ENCODE measurements around the gene CUX1. TPM values are rescaled to one million over a fixed set of nuclear protein-coding genes. Genes with fewer than 3 reads are reported as not detected.

The CUX1 gene
- total RNA-seq, 8 experiments from 2014 or later, result 9.2 to 52.7 (median 24.2) TPM

GRCh38 chr7:101933028-101933427, 115.6 kb downstream of the CUX1 start:
- no peak for ATAC-seq (replicated peaks in 6 of 8)

GRCh38 chr7:101933688-101934121, 116.3 kb downstream of the CUX1 start:
- no peak for ATAC-seq (replicated peaks in 6 of 8)
- in situ Hi-C loops (cut with MboI; ENCODE audit: low pct_unique_long_range_greater_than_20kb in 2 of 9, low sequenced_read_pairs in 9 of 9, unreplicated experiment in 9 of 9), result no loop called here
- Histone ChIP-seq H3K27ac (no peak overlapping the region), H3K4me1 (replicated peaks in 1 of 2) (peaks cover 32 to 63% of the 10 kb centered on the region in 2 donors), H3K4me3 (no peak overlapping the region)
- WGBS, 10 experiments, result 92 to 100% (median 98%) methylated on average over 3 to 5 of the region's 5 CpGs

More at GRCh38 chr7:101933028-101933427, 115.6 kb downstream of the CUX1 start:
- Histone ChIP-seq H3K4me3 (no peak overlapping the region), H3K4me1 (replicated peaks in 1 of 2) (peaks cover 32 to 63% of the 10 kb centered on the region in 2 donors), H3K27ac (no peak overlapping the region)
- in situ Hi-C loops (cut with MboI; ENCODE audit: low pct_unique_long_range_greater_than_20kb in 2 of 9, low sequenced_read_pairs in 9 of 9, unreplicated experiment in 9 of 9), result no loop called here
- 31 to 95% (median 65%) methylated on average over 1 to 4 of the region's 4 CpGs for WGBS, 10 experiments

GRCh38 chr7:101934618-101935017, 117.2 kb downstream of the CUX1 start:
- ATAC-seq (replicated peaks in 6 of 8), result no peak
- WGBS, 10 experiments, result 60 to 100% (median 89%) methylated on average over 1 to 7 of the region's 11 CpGs; no CpG with 5 or more reads in 2 of the 10 experiments
- in situ Hi-C loops (cut with MboI; ENCODE audit: low pct_unique_long_range_greater_than_20kb in 2 of 9, low sequenced_read_pairs in 9 of 9, unreplicated experiment in 9 of 9), result no loop called here
- Histone ChIP-seq H3K27ac (no peak overlapping the region), H3K4me1 (replicated peaks in 1 of 2) (peaks cover 32 to 57% of the 10 kb centered on the region in 2 donors), H3K4me3 (no peak overlapping the region)

GRCh38 chr7:101935521-101936141, 118.2 kb downstream of the CUX1 start:
- peaks cover 33 to 54% of the 10 kb centered on the region in 2 donors for H3K4me1 ChIP-seq (replicated peaks in 1 of 2)
- H3K27ac ChIP-seq, result no peak overlapping the region
- no peak for ATAC-seq (replicated peaks in 6 of 8)
- in situ Hi-C loops (cut with MboI; ENCODE audit: low pct_unique_long_range_greater_than_20kb in 2 of 9, low sequenced_read_pairs in 9 of 9, unreplicated experiment in 9 of 9), result no loop called here
- H3K4me3 ChIP-seq, result no peak overlapping the region
- 80 to 94% (median 86%) methylated on average over 1 to 7 of the region's 14 CpGs; no CpG with 5 or more reads in 5 of the 10 experiments for WGBS, 10 experiments

- in situ Hi-C loops (cut with MboI; ENCODE audit: low pct_unique_long_range_greater_than_20kb in 2 of 9, low sequenced_read_pairs in 9 of 9, unreplicated experiment in 9 of 9), result no loop called here
- ATAC-seq (replicated peaks in 6 of 8), result peak in 1 of 8 experiments; percentile 10
- whole genome bisulfite sequencing, 10 experiments, result 0 to 69% (median 43%) methylated on average over 1 to 10 of the region's 13 CpGs; no CpG with 5 or more reads in 6 of the 10 experiments
- Histone ChIP-seq H3K4me1 (replicated peaks in 1 of 2) (peaks cover 39 to 57% of the 10 kb centered on the region in 2 donors), H3K4me3 (no peak overlapping the region), H3K27ac (no peak overlapping the region)
Observed at GRCh38 chr7:101936223-101936610, 118.8 kb downstream of the CUX1 start.

- in situ Hi-C loops (cut with MboI; ENCODE audit: low pct_unique_long_range_greater_than_20kb in 2 of 9, low sequenced_read_pairs in 9 of 9, unreplicated experiment in 9 of 9), result no loop called here
- H3K4me1 ChIP-seq (replicated peaks in 1 of 2), result peaks cover 40 to 57% of the 10 kb centered on the region in 2 donors
- peak; percentile 14 to 86 (median 34) for ATAC-seq (replicated peaks in 6 of 8)
- peak overlapping the region in 1 of 2 donors; percentile 12 for H3K27ac ChIP-seq
- no peak overlapping the region for H3K4me3 ChIP-seq
- whole genome bisulfite sequencing, 10 experiments, result 20 to 47% methylated on average over 3 to 4 of the region's 19 CpGs; no CpG with 5 or more reads in 8 of the 10 experiments
Observed at GRCh38 chr7:101936611-101937231, 119.3 kb downstream of the CUX1 start.

- H3K4me1 ChIP-seq (replicated peaks in 1 of 2), result peaks cover 39 to 49% of the 10 kb centered on the region in 2 donors
- no peak overlapping the region for H3K27ac ChIP-seq
- 57 to 100% (median 88%) methylated on average over 1 to 8 of the region's 11 CpGs; no CpG with 5 or more reads in 3 of the 10 experiments for WGBS, 10 experiments
- in situ Hi-C loops (cut with MboI; ENCODE audit: low pct_unique_long_range_greater_than_20kb in 2 of 9, low sequenced_read_pairs in 9 of 9, unreplicated experiment in 9 of 9), result no loop called here
- ATAC-seq (replicated peaks in 6 of 8), result no peak
- no peak overlapping the region for H3K4me3 ChIP-seq
Observed at GRCh38 chr7:101937717-101938514, 120.5 kb downstream of the CUX1 start.

GRCh38 chr7:101939136-101939695, 121.8 kb downstream of the CUX1 start:
- Histone ChIP-seq H3K27ac (no peak overlapping the region), H3K4me1 (replicated peaks in 1 of 2) (peaks cover 37 to 39% of the 10 kb centered on the region in 2 donors), H3K4me3 (no peak overlapping the region)
- in situ Hi-C loops (cut with MboI; ENCODE audit: low pct_unique_long_range_greater_than_20kb in 2 of 9, low sequenced_read_pairs in 9 of 9, unreplicated experiment in 9 of 9), result no loop called here
- 92 to 100% (median 100%) methylated on average over 1 to 4 of the region's 8 CpGs; no CpG with 5 or more reads in 3 of the 10 experiments for WGBS, 10 experiments
- no peak for ATAC-seq (replicated peaks in 6 of 8)

GRCh38 chr7:101940151-101940550, 122.7 kb downstream of the CUX1 start:
- in situ Hi-C loops (cut with MboI; ENCODE audit: low pct_unique_long_range_greater_than_20kb in 2 of 9, low sequenced_read_pairs in 9 of 9, unreplicated experiment in 9 of 9), result no loop called here
- 80 to 100% (median 93%) methylated on average over 2 to 6 of the region's 10 CpGs; no CpG with 5 or more reads in 4 of the 10 experiments for WGBS, 10 experiments
- Histone ChIP-seq H3K27ac (no peak overlapping the region), H3K4me3 (no peak overlapping the region), H3K4me1 (replicated peaks in 1 of 2) (peaks cover 31 to 36% of the 10 kb centered on the region in 2 donors)
- no peak for ATAC-seq (replicated peaks in 6 of 8)

- Histone ChIP-seq H3K4me3 (no peak overlapping the region), H3K27ac (no peak overlapping the region), H3K4me1 (replicated peaks in 1 of 2) (peaks cover 31 to 36% of the 10 kb centered on the region in 2 donors)
- peak in 7 of 8 experiments; percentile 11 to 75 (median 66) for ATAC-seq (replicated peaks in 6 of 8)
- in situ Hi-C loops (cut with MboI; ENCODE audit: low pct_unique_long_range_greater_than_20kb in 2 of 9, low sequenced_read_pairs in 9 of 9, unreplicated experiment in 9 of 9), result no loop called here
- WGBS, 10 experiments, result 0 to 71% (median 42%) methylated on average over 1 to 7 of the region's 9 CpGs; no CpG with 5 or more reads in 4 of the 10 experiments
Observed at GRCh38 chr7:101940830-101941229, 123.4 kb downstream of the CUX1 start.

- Histone ChIP-seq H3K4me3 (no peak overlapping the region), H3K4me1 (replicated peaks in 1 of 2) (peaks cover 23 to 29% of the 10 kb centered on the region in 2 donors), H3K27ac (no peak overlapping the region)
- in situ Hi-C loops (cut with MboI; ENCODE audit: low pct_unique_long_range_greater_than_20kb in 2 of 9, low sequenced_read_pairs in 9 of 9, unreplicated experiment in 9 of 9), result no loop called here
- 6 to 83% (median 52%) methylated on average over 2 to 12 of the region's 12 CpGs; no CpG with 5 or more reads in 2 of the 10 experiments for WGBS, 10 experiments
- peak in 3 of 8 experiments; percentile 86 to 94 (median 89) for ATAC-seq (replicated peaks in 6 of 8)
Observed at GRCh38 chr7:101941481-101942383, 124.3 kb downstream of the CUX1 start.

All from motor neuron (in vitro differentiated cells).